GM23248 (cell line): ENCODE measurements around the gene TRAF1.

Source experiments
- EZH2 ChIP-seq: fragments of 200-600 bp; sonication (generic); IDR thresholded peaks from 2 replicates; pipeline ENCODE4 v1.6.1; 2018; ENCODE audit warnings: antibody characterized with exemption, mild to moderate bottlenecking; ENCODE audit not compliant: insufficient read depth, poor library complexity, severe bottlenecking
- EZH2phosphoT487 ChIP-seq: fragments of 200-600 bp; sonication (generic); IDR thresholded peaks from 2 replicates; pipeline ENCODE4 v1.6.1; 2018; ENCODE audit warnings: antibody characterized with exemption, moderate library complexity, mild to moderate bottlenecking, low read depth; ENCODE audit not compliant: insufficient read depth

DNA sequence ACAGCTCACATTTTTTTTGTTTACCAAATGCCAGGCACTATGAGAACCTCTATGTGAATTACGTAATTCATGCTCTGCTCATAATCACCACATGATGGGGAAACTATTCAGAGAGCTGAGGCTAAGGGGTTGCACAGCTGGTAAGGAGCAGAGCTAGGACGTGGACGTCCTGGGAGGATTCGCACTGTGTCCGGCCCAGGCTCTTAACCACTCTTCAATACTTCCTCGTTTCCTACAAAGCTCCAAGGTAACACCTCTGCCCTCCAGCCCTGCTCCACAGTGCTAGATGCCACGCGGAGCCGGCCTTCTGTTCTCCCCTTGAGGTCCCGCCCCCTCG lies 58.3 kb downstream of the TRAF1 start:
- TF ChIP-seq EZH2, result no peak
- TF ChIP-seq EZH2phosphoT487, result no peak
